NCI-H526 (cell line): ENCODE data around the gene A4GNT.

Source experiments
- DNase-seq, 2 experiments: peaks; one replicate each; lab custom pipeline; 2025; lab: John Stamatoyannopoulos, UW

Gene A4GNT

DNA sequence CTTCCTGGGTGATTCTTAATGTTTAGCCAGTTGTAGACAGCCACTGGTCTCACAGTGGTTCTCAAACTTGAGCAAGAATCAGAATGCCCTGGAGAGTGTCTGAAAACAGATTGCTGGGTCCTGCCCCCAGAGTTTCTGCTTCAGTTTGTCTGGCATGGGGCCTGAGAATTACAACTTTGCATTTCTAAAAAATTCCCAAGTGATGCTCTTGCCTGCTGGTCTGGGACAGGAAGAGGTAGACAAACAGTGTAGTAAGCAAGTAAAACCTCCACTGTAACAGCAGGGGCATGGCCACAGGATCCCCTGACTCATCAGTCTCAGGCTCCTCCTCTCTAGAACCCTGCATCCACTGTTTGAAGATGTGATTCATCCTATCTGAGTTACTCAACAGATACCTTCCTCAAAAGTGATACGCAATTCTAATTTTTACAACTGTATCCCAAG is 53.3 kb downstream of the A4GNT start:
- DNase-seq, result no peak

DNA sequence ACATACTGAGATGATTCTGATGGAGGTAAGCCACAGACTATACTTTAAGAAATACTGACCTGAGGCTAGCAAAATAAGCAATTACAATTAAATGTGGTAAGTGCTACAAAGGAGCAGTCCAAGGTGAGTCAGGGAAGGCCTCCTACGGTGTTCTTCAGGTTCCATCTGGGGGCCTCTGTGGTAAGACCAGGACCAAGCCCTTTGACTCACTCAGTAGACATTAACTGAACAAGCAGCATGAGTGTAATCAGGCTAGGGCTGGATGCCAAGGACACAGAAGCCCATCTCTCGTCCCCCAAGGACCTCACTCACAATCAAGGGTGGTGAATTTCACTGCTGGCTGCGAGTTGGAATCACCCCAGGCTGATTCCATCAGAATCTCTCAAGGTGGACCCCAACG is 54.1 kb downstream of the A4GNT start:
- DNase-seq, result no peak
